OCI-LY1 (cell line): ENCODE measurements around the gene TRPM3.

Experiments used
- EZH2 ChIP-seq: fragments of 200-600 bp; sonication (generic), shearing (Covaris generic); IDR thresholded peaks from 2 replicates; pipeline ENCODE4 v1.8.0; 2017; ENCODE audit warnings: borderline replicate concordance, mixed run types, mild to moderate bottlenecking, antibody characterized with exemption, low read length, moderate library complexity, mixed read lengths
- TF ChIP-seq, protein P1 (sequence below): fragments of 200-600 bp; sonication (generic), shearing (Covaris generic); IDR thresholded peaks from 2 replicates; pipeline ENCODE4 v1.5.1; 2017; ENCODE audit warnings: mild to moderate bottlenecking, antibody characterized with exemption, low read length, moderate library complexity, mixed read lengths

- TF ChIP-seq, protein P1, sequence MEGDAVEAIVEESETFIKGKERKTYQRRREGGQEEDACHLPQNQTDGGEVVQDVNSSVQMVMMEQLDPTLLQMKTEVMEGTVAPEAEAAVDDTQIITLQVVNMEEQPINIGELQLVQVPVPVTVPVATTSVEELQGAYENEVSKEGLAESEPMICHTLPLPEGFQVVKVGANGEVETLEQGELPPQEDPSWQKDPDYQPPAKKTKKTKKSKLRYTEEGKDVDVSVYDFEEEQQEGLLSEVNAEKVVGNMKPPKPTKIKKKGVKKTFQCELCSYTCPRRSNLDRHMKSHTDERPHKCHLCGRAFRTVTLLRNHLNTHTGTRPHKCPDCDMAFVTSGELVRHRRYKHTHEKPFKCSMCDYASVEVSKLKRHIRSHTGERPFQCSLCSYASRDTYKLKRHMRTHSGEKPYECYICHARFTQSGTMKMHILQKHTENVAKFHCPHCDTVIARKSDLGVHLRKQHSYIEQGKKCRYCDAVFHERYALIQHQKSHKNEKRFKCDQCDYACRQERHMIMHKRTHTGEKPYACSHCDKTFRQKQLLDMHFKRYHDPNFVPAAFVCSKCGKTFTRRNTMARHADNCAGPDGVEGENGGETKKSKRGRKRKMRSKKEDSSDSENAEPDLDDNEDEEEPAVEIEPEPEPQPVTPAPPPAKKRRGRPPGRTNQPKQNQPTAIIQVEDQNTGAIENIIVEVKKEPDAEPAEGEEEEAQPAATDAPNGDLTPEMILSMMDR = no peak
- TF ChIP-seq EZH2 = no peak
Observed at GRCh38 chr9:70950270-70950669, 171.2 kb downstream of the TRPM3 start.
